HepG2 (cell line): ENCODE measurements around the gene LRPPRC. TPM values are rescaled to one million over a fixed set of nuclear protein-coding genes. Genes with fewer than 3 reads are reported as not detected.

Experiments
- AHR ChIP-seq: IDR thresholded peaks from 2 replicates; pipeline ENCODE4 v1.6.1; 2018; ENCODE audit warnings: missing genetic modification reagents, missing compliant biosample characterization
- FOXC1 ChIP-seq: sonication (generic); formaldehyde crosslinking; IDR thresholded peaks from 2 replicates; pipeline ENCODE4 v1.8.0; 2022; ENCODE audit warnings: mild to moderate bottlenecking, missing genetic modification reagents, borderline replicate concordance
- HDAC2 ChIP-seq: sonication (generic); formaldehyde crosslinking; IDR thresholded peaks from 2 replicates; pipeline ENCODE4 v1.4.0; 2020; ENCODE audit warnings: missing genetic modification reagents
- HMG20B ChIP-seq: conservative IDR thresholded peaks from 2 replicates; pipeline ENCODE4 v1.6.1; 2016; ENCODE audit warnings: missing genetic modification reagents, missing compliant biosample characterization
- HNRNPLL ChIP-seq: fragments of 200-400 bp; formaldehyde crosslinking; IDR thresholded peaks from 2 replicates; pipeline ENCODE4 v1.6.1; 2017; ENCODE audit warnings: mild to moderate bottlenecking, low read depth, low read length; ENCODE audit not compliant: poor library complexity, severe bottlenecking
- HOXD1 ChIP-seq: sonication (generic); formaldehyde crosslinking; IDR thresholded peaks from 2 replicates; pipeline ENCODE4 v1.5.0; 2020; ENCODE audit warnings: missing genetic modification reagents
- IKZF1 ChIP-seq: fragments of 450-650 bp; IDR thresholded peaks from 2 replicates; pipeline ENCODE4 v1.7.1; 2016
- KLF6 ChIP-seq: IDR thresholded peaks from 2 replicates; pipeline ENCODE4 v1.8.0; 2016; ENCODE audit warnings: missing biosample characterization, missing genetic modification reagents
- MYC ChIP-seq: sonication (generic); formaldehyde crosslinking; IDR thresholded peaks from 2 replicates; pipeline ENCODE4 v1.9.0; 2021; ENCODE audit warnings: missing genetic modification reagents, borderline replicate concordance
- NCOA5 ChIP-seq: sonication (generic); formaldehyde crosslinking; IDR thresholded peaks from 2 replicates; pipeline ENCODE4 v1.4.0; 2020; ENCODE audit warnings: missing genetic modification reagents
- PPARG ChIP-seq: conservative IDR thresholded peaks from 2 replicates; pipeline ENCODE4 v1.6.1; 2016; ENCODE audit warnings: missing biosample characterization, missing genetic modification reagents
- RFXANK ChIP-seq: IDR thresholded peaks from 2 replicates; pipeline ENCODE4 v1.6.1; 2016
- SIN3A ChIP-seq: IDR thresholded peaks from 2 replicates; pipeline ENCODE4 v1.6.1; 2011; ENCODE audit warnings: low read depth, mild to moderate bottlenecking, control low read depth, low read length, borderline replicate concordance
- SP1 ChIP-seq, 2 experiments: fragments of 450-650 bp in 1 of 2; sonication (generic) in 1 of 2; formaldehyde crosslinking in 1 of 2; IDR thresholded peaks; 2 replicates each; pipeline versions ENCODE4 v1.4.0 to v1.6.1; 2016 to 2020; ENCODE audit warnings: missing genetic modification reagents in 1 of 2
- TRIM24 ChIP-seq: sonication (generic); formaldehyde crosslinking; IDR thresholded peaks from 2 replicates; pipeline ENCODE4 v1.8.0; 2022; ENCODE audit warnings: mild to moderate bottlenecking, missing genetic modification reagents
- ZNF12 ChIP-seq: sonication (generic); formaldehyde crosslinking; IDR thresholded peaks from 2 replicates; pipeline ENCODE4 v1.5.0; 2020; ENCODE audit warnings: missing genetic modification reagents
- ZNF432 ChIP-seq: sonication (generic); formaldehyde crosslinking; IDR thresholded peaks from 2 replicates; pipeline ENCODE4 v1.5.0; 2020; ENCODE audit warnings: missing genetic modification reagents, mild to moderate bottlenecking, borderline replicate concordance
- ZNF605 ChIP-seq: sonication (generic); formaldehyde crosslinking; IDR thresholded peaks from 2 replicates; pipeline ENCODE4 v1.8.0; 2022; ENCODE audit warnings: mild to moderate bottlenecking, missing genetic modification reagents
- ZNF616 ChIP-seq: sonication (generic); formaldehyde crosslinking; IDR thresholded peaks from 2 replicates; pipeline ENCODE4 v1.5.0; 2020; ENCODE audit warnings: low read depth, mild to moderate bottlenecking, missing genetic modification reagents
- ZNF7 ChIP-seq: IDR thresholded peaks from 2 replicates; pipeline ENCODE4 v1.6.1; 2016; ENCODE audit warnings: missing biosample characterization, missing genetic modification reagents
- ZNF709 ChIP-seq: sonication (generic); formaldehyde crosslinking; IDR thresholded peaks from 2 replicates; pipeline ENCODE4 v1.5.0; 2020; ENCODE audit warnings: mild to moderate bottlenecking, missing genetic modification reagents
- ZNF816 ChIP-seq: sonication (generic); formaldehyde crosslinking; IDR thresholded peaks from 2 replicates; pipeline ENCODE4 v1.8.0; 2022; ENCODE audit warnings: missing genetic modification reagents, mild to moderate bottlenecking, borderline replicate concordance
- polyA plus RNA-seq, 8 experiments: library from polyadenylated mRNA; depleted of rRNA in 3 of 8; stranded (reverse) in 7 of 8; unstranded in 1 of 8; fragments of >200 nt; fragmentation: Illumina TruSeq in 4 of 8; extraction: Trizol in 4 of 8; gene quantifications; 2 replicates each; pipeline versions ENCODE4 v1.2.1 to v1.2.3, GENCODE V29; 2011 to 2016; ENCODE audit warnings: low read depth in 4 of 8, missing spikeins in 1 of 8, mixed read lengths in 1 of 8; ENCODE audit not compliant: insufficient read depth in 1 of 8
- total RNA-seq, 5 experiments: library from RNA; depleted of rRNA; stranded (reverse); fragments of >200 nt; fragmentation: Illumina TruSeq; extraction: Trizol; gene quantifications; 2 replicates each; pipeline ENCODE4 v1.2.3, GENCODE V29; 2016; ENCODE audit warnings: low read depth in 1 of 5
- TF ChIP-seq, protein P1 (sequence below): sonication (generic); formaldehyde crosslinking; IDR thresholded peaks from 2 replicates; pipeline ENCODE4 v1.5.0; 2020; ENCODE audit warnings: missing genetic modification reagents, mild to moderate bottlenecking, borderline replicate concordance
- TF ChIP-seq, protein P2 (sequence below): sonication (generic); formaldehyde crosslinking; IDR thresholded peaks from 2 replicates; pipeline ENCODE4 v1.5.0; 2020; ENCODE audit warnings: mild to moderate bottlenecking, low read depth, missing genetic modification reagents, borderline replicate concordance
- TF ChIP-seq, protein P3 (sequence below): sonication (generic); formaldehyde crosslinking; IDR thresholded peaks from 2 replicates; pipeline ENCODE4 v1.4.0; 2020; ENCODE audit warnings: missing genetic modification reagents, borderline replicate concordance
- TF ChIP-seq, protein P4 (sequence below): sonication (generic); formaldehyde crosslinking; IDR thresholded peaks from 2 replicates; pipeline ENCODE4 v1.4.0; 2020; ENCODE audit warnings: missing genetic modification reagents

Gene LRPPRC
- total and polyA plus RNA-seq, 2 of the 13 experiments (the other 11 are each of a cell fraction or from before 2014, with no cell fraction given): 117 to 167 TPM

DNA sequence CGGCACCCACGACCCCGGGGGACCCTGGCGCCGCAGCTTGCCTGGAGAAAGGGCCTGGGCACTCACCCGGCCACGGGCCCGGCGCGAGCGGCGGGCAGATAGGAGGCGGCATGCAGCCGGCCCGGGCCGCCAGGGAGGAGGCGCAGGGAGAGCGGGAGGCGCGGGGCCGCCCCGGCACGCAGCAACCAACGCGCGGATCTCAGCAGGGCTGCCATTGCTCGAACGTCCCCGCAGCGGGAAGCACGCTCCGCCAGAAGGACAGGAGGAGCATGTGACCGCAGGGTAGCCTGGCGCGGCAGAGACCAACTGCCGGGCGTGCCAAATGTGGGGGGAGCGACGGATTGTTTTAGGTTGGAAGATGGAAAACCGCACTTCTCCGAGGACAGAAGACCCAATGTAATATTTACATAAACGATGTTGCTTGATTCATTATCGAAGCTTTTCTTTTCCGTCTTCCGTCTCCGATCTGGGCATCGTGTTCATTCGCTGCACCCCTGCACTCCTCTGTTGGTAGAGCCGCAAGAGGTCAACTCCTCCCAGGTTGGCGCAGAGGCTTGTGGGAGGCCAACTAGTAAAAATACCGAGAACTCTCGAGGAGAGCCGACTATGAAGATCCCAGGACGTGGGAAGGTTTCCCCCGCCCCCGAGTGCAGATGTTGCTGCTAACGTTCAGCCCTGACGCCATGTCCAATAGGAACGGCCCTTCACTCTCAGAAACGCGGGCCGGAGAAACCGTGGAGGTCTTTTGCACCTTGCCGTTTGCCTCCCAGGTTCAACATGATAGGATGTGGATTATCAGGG lies at the start of gene LRPPRC (continued):
- TF ChIP-seq FOXC1 (CRISPR knock-in tag) (peak; percentile 64; the same call in 1 of the 2 replicates), RFXANK (CRISPR knock-in tag) (0 out of 2 replicates have a peak, but pooled peaks have one; percentile 79), ZNF605 (CRISPR knock-in tag) (no peak; the same call in 1 of the 2 replicates), MYC (peak; percentile 97), HOXD1 (CRISPR knock-in tag) (no peak; the same call in 1 of the 2 replicates), ZNF816 (CRISPR knock-in tag) (no peak; the same call in 1 of the 2 replicates), IKZF1 (no peak), ZNF432 (no peak), TRIM24 (no peak), AHR (CRISPR knock-in tag) (peak; percentile 56), HNRNPLL (peak; percentile 68), HMG20B (CRISPR knock-in tag) (no peak), ZNF709 (CRISPR knock-in tag) (no peak; the same call in none of the 2 replicates), ZNF12 (CRISPR knock-in tag) (0 out of 2 replicates have a peak, but pooled peaks have one; percentile 27), NCOA5 (CRISPR knock-in tag) (no peak), SP1 (IDR thresholded peaks at IDR 0.05) (no peak), SP1 (CRISPR knock-in tag; IDR thresholded peaks at IDR 0.05) (peak; percentile 91), HDAC2 (CRISPR knock-in tag) (peak; percentile 54), PPARG (CRISPR knock-in tag) (no peak; the same call in 1 of the 2 replicates), ZNF616 (no peak), SIN3A (peak; percentile 88), ZNF7 (no peak), KLF6 (no peak; the same call in 1 of the 2 replicates)
- TF ChIP-seq, protein P1, sequence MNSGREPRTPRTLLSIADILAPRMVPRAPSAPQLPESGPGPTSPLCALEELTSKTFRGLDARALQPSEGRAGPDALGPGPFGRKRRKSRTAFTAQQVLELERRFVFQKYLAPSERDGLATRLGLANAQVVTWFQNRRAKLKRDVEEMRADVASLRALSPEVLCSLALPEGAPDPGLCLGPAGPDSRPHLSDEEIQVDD (CRISPR knock-in tag): peak; percentile 82; the same call in 1 of the 2 replicates
- TF ChIP-seq, protein P2, sequence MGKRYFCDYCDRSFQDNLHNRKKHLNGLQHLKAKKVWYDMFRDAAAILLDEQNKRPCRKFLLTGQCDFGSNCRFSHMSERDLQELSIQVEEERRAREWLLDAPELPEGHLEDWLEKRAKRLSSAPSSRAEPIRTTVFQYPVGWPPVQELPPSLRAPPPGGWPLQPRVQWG (CRISPR knock-in tag): no peak
- TF ChIP-seq, protein P3, sequence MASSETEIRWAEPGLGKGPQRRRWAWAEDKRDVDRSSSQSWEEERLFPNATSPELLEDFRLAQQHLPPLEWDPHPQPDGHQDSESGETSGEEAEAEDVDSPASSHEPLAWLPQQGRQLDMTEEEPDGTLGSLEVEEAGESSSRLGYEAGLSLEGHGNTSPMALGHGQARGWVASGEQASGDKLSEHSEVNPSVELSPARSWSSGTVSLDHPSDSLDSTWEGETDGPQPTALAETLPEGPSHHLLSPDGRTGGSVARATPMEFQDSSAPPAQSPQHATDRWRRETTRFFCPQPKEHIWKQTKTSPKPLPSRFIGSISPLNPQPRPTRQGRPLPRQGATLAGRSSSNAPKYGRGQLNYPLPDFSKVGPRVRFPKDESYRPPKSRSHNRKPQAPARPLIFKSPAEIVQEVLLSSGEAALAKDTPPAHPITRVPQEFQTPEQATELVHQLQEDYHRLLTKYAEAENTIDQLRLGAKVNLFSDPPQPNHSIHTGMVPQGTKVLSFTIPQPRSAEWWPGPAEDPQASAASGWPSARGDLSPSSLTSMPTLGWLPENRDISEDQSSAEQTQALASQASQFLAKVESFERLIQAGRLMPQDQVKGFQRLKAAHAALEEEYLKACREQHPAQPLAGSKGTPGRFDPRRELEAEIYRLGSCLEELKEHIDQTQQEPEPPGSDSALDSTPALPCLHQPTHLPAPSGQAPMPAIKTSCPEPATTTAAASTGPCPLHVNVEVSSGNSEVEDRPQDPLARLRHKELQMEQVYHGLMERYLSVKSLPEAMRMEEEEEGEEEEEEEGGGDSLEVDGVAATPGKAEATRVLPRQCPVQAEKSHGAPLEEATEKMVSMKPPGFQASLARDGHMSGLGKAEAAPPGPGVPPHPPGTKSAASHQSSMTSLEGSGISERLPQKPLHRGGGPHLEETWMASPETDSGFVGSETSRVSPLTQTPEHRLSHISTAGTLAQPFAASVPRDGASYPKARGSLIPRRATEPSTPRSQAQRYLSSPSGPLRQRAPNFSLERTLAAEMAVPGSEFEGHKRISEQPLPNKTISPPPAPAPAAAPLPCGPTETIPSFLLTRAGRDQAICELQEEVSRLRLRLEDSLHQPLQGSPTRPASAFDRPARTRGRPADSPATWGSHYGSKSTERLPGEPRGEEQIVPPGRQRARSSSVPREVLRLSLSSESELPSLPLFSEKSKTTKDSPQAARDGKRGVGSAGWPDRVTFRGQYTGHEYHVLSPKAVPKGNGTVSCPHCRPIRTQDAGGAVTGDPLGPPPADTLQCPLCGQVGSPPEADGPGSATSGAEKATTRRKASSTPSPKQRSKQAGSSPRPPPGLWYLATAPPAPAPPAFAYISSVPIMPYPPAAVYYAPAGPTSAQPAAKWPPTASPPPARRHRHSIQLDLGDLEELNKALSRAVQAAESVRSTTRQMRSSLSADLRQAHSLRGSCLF (CRISPR knock-in tag): no peak; the same call in 1 of the 2 replicates
- TF ChIP-seq, protein P4, sequence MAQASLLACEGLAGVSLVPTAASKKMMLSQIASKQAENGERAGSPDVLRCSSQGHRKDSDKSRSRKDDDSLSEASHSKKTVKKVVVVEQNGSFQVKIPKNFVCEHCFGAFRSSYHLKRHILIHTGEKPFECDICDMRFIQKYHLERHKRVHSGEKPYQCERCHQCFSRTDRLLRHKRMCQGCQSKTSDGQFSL (CRISPR knock-in tag): no peak
